H7 (cell line): ENCODE results near the gene BICRAL. TPM values are rescaled to one million over a fixed set of nuclear protein-coding genes. Genes with fewer than 3 reads are reported as not detected.

ENCODE experiments used
- DNase-seq: peaks from one replicate; pipeline ENCODE4 v3.0.0; 2012
- H3K27me3 ChIP-seq: 2 replicates; pipeline ENCODE4 v1.6.0; 2011; ENCODE audit warnings: mild to moderate bottlenecking, low read length; ENCODE audit not compliant: control insufficient read depth, insufficient read depth
- H3K36me3 ChIP-seq: replicated peaks from 2 replicates; pipeline ENCODE4 v1.5.1; 2011; ENCODE audit warnings: low read length; ENCODE audit not compliant: control insufficient read depth, insufficient read depth
- H3K4me3 ChIP-seq: 2 replicates; pipeline ENCODE4 v1.5.1; 2011; ENCODE audit warnings: low read depth, mild to moderate bottlenecking, control low read depth, low read length, moderate library complexity; ENCODE audit not compliant: insufficient read depth
- total RNA-seq: library from RNA; depleted of rRNA; stranded (reverse); fragments of >200 nt; shearing (Covaris generic); gene quantifications from 2 replicates; pipeline ENCODE4 v1.2.3, GENCODE V29; 2014

Gene BICRAL
- total RNA-seq, 1 experiment from 2014 or later = 6.0 TPM

- Histone ChIP-seq H3K36me3 (no peaks in the 10 kb centered on the region), H3K27me3 (no peaks in the 10 kb centered on the region), H3K4me3 (no peak overlapping the region)
- no peak for DNase-seq
These were observed 40.0 kb downstream of the BICRAL start for GRCh38 chr6:42821846-42822245.

GRCh38 chr6:42829561-42830092 is 47.8 kb downstream of the BICRAL start:
- Histone ChIP-seq H3K36me3 (peaks cover 12% of the 10 kb centered on the region), H3K4me3 (no peak overlapping the region), H3K27me3 (no peaks in the 10 kb centered on the region)
- DNase-seq = no peak

GRCh38 chr6:42831237-42831636 is 49.4 kb downstream of the BICRAL start:
- Histone ChIP-seq H3K27me3 (no peaks in the 10 kb centered on the region), H3K36me3 (peaks cover 12% of the 10 kb centered on the region), H3K4me3 (no peak overlapping the region)
- DNase-seq = no peak

GRCh38 chr6:42834056-42834455 is 52.2 kb downstream of the BICRAL start:
- DNase-seq = no peak
- Histone ChIP-seq H3K27me3 (no peaks in the 10 kb centered on the region), H3K4me3 (no peak overlapping the region), H3K36me3 (peaks cover 7% of the 10 kb centered on the region)

- H3K27me3 ChIP-seq = no peaks in the 10 kb centered on the region
- peaks cover 2% of the 10 kb centered on the region; the same call in 1 of the 2 replicates for H3K36me3 ChIP-seq
- no peak overlapping the region for H3K4me3 ChIP-seq
- no peak for DNase-seq
These were observed 60.2 kb downstream of the BICRAL start for GRCh38 chr6:42841844-42842584.

GRCh38 chr6:42845327-42845694 is 63.5 kb downstream of the BICRAL start:
- no peak for DNase-seq
- H3K4me3 ChIP-seq = no peak overlapping the region
- H3K27me3 ChIP-seq = no peaks in the 10 kb centered on the region
- peaks cover 2% of the 10 kb centered on the region; the same call in 1 of the 2 replicates for H3K36me3 ChIP-seq

GRCh38 chr6:42846505-42846904 is 64.7 kb downstream of the BICRAL start:
- no peak overlapping the region for H3K4me3 ChIP-seq
- DNase-seq = no peak
- peaks cover 2% of the 10 kb centered on the region; the same call in 1 of the 2 replicates for H3K36me3 ChIP-seq
- no peaks in the 10 kb centered on the region for H3K27me3 ChIP-seq

GRCh38 chr6:42848700-42849099 is 66.8 kb downstream of the BICRAL start:
- Histone ChIP-seq H3K36me3 (peaks cover 2% of the 10 kb centered on the region; the same call in 1 of the 2 replicates), H3K27me3 (no peaks in the 10 kb centered on the region), H3K4me3 (no peak overlapping the region)
- DNase-seq = no peak

GRCh38 chr6:42851599-42851998 is 69.7 kb downstream of the BICRAL start:
- peaks cover 1% of the 10 kb centered on the region; the same call in 1 of the 2 replicates for H3K36me3 ChIP-seq
- no peak overlapping the region for H3K4me3 ChIP-seq
- H3K27me3 ChIP-seq = no peaks in the 10 kb centered on the region
- DNase-seq = no peak

GRCh38 chr6:42860036-42860435 is 78.2 kb downstream of the BICRAL start:
- Histone ChIP-seq H3K36me3 (peaks cover 15% of the 10 kb centered on the region), H3K27me3 (no peaks in the 10 kb centered on the region), H3K4me3 (no peak overlapping the region)
- DNase-seq = no peak

GRCh38 chr6:42860481-42860880 is 78.6 kb downstream of the BICRAL start:
- peaks cover 15% of the 10 kb centered on the region for H3K36me3 ChIP-seq
- H3K27me3 ChIP-seq = no peaks in the 10 kb centered on the region
- H3K4me3 ChIP-seq = no peak overlapping the region
- DNase-seq = no peak

GRCh38 chr6:42864602-42865001 is 82.8 kb downstream of the BICRAL start:
- no peak for DNase-seq
- H3K27me3 ChIP-seq = no peaks in the 10 kb centered on the region

GRCh38 chr6:42870145-42870936 is 88.5 kb downstream of the BICRAL start:
- no peak for DNase-seq
- no peaks in the 10 kb centered on the region for H3K27me3 ChIP-seq
- H3K4me3 ChIP-seq = no peak overlapping the region
- H3K36me3 ChIP-seq = no peaks in the 10 kb centered on the region; the same call in 1 of the 2 replicates

More at GRCh38 chr6:42864602-42865001, 82.8 kb downstream of the BICRAL start:
- Histone ChIP-seq H3K4me3 (no peak overlapping the region), H3K36me3 (peaks cover 7% of the 10 kb centered on the region)

GRCh38 chr6:42871711-42872110 is 89.9 kb downstream of the BICRAL start:
- H3K4me3 ChIP-seq = no peak overlapping the region
- no peak for DNase-seq
- H3K36me3 ChIP-seq = no peaks in the 10 kb centered on the region; the same call in 1 of the 2 replicates
- no peaks in the 10 kb centered on the region for H3K27me3 ChIP-seq

GRCh38 chr6:42873313-42873712 is 91.5 kb downstream of the BICRAL start:
- DNase-seq = no peak
- Histone ChIP-seq H3K4me3 (no peak overlapping the region), H3K27me3 (no peaks in the 10 kb centered on the region), H3K36me3 (no peaks in the 10 kb centered on the region)
